Measurements from ENCODE around the gene B3GNT5.

The B3GNT5 gene

GRCh38 chr3:183287301-183287971 lies 34.4 kb downstream of the B3GNT5 start:
- DNase-seq (ENCODE audit: extremely low read depth in 1 of 2, low read depth in 1 of 2), result no peak

GRCh38 chr3:183288117-183288516 lies 35.1 kb downstream of the B3GNT5 start:
- no peak for DNase-seq (ENCODE audit: extremely low read depth in 1 of 2, low read depth in 1 of 2)

GRCh38 chr3:183290216-183290615 lies 37.2 kb downstream of the B3GNT5 start:
- no peak for DNase-seq (ENCODE audit: extremely low read depth in 1 of 2, low read depth in 1 of 2)

GRCh38 chr3:183291497-183292031 lies 38.5 kb downstream of the B3GNT5 start:
- no peak for DNase-seq (ENCODE audit: extremely low read depth in 1 of 2, low read depth in 1 of 2)

GRCh38 chr3:183293966-183294365 lies 40.9 kb downstream of the B3GNT5 start:
- no peak for DNase-seq (ENCODE audit: extremely low read depth in 1 of 2, low read depth in 1 of 2)

GRCh38 chr3:183295211-183295610 lies 42.2 kb downstream of the B3GNT5 start:
- no peak for DNase-seq (ENCODE audit: extremely low read depth in 1 of 2, low read depth in 1 of 2)

- no peak for DNase-seq (ENCODE audit: extremely low read depth in 1 of 2, low read depth in 1 of 2)
Measured at GRCh38 chr3:183296944-183297343, 43.9 kb downstream of the B3GNT5 start.

- DNase-seq (ENCODE audit: extremely low read depth in 1 of 2, low read depth in 1 of 2), result no peak
Measured at GRCh38 chr3:183298701-183299153, 45.7 kb downstream of the B3GNT5 start.

GRCh38 chr3:183299976-183300375 lies 46.9 kb downstream of the B3GNT5 start:
- DNase-seq (ENCODE audit: extremely low read depth in 1 of 2, low read depth in 1 of 2), result no peak

- no peak for DNase-seq (ENCODE audit: extremely low read depth in 1 of 2, low read depth in 1 of 2)
Measured at GRCh38 chr3:183300996-183301562, 48.0 kb downstream of the B3GNT5 start.

- DNase-seq (ENCODE audit: extremely low read depth in 1 of 2, low read depth in 1 of 2), result no peak
Measured at GRCh38 chr3:183301937-183302580, 49.0 kb downstream of the B3GNT5 start.

GRCh38 chr3:183303690-183304089 lies 50.6 kb downstream of the B3GNT5 start:
- no peak for DNase-seq (ENCODE audit: extremely low read depth in 1 of 2, low read depth in 1 of 2)

GRCh38 chr3:183306798-183307671 lies 54.0 kb downstream of the B3GNT5 start:
- DNase-seq (ENCODE audit: extremely low read depth in 1 of 2, low read depth in 1 of 2), result no peak

GRCh38 chr3:183307749-183308148 lies 54.7 kb downstream of the B3GNT5 start:
- DNase-seq (ENCODE audit: extremely low read depth in 1 of 2, low read depth in 1 of 2), result no peak

GRCh38 chr3:183308751-183309150 lies 55.7 kb downstream of the B3GNT5 start:
- no peak for DNase-seq (ENCODE audit: extremely low read depth in 1 of 2, low read depth in 1 of 2)

GRCh38 chr3:183309276-183309675 lies 56.2 kb downstream of the B3GNT5 start:
- no peak for DNase-seq (ENCODE audit: extremely low read depth in 1 of 2, low read depth in 1 of 2)

GRCh38 chr3:183310936-183311335 lies 57.9 kb downstream of the B3GNT5 start:
- no peak for DNase-seq (ENCODE audit: extremely low read depth in 1 of 2, low read depth in 1 of 2)

- DNase-seq (ENCODE audit: extremely low read depth in 1 of 2, low read depth in 1 of 2), result no peak
Measured at GRCh38 chr3:183312433-183312832, 59.4 kb downstream of the B3GNT5 start.

GRCh38 chr3:183313351-183313750 lies 60.3 kb downstream of the B3GNT5 start:
- no peak for DNase-seq (ENCODE audit: extremely low read depth in 1 of 2, low read depth in 1 of 2)

- DNase-seq (ENCODE audit: extremely low read depth in 1 of 2, low read depth in 1 of 2), result no peak
Measured at GRCh38 chr3:183313764-183314163, 60.7 kb downstream of the B3GNT5 start.

GRCh38 chr3:183315739-183316138 lies 62.7 kb downstream of the B3GNT5 start:
- DNase-seq (ENCODE audit: extremely low read depth in 1 of 2, low read depth in 1 of 2), result no peak

All from activated CD8-positive, alpha-beta memory T cell treated with anti-CD3 and anti-CD28 coated beads for 1 hour (primary cell).